ENCODE data around the gene RGL1.

GRCh38 chr1:183834568-183834967 lies 29.6 kb downstream of the RGL1 start:
- TF ChIP-seq EZH2phosphoT487 (IDR thresholded peaks at IDR 0.05; ENCODE audit: low read depth, severe bottlenecking, unreplicated experiment) = no peak
- no peak for TF ChIP-seq CTCF (IDR thresholded peaks at IDR 0.05; ENCODE audit: poor library complexity)
